Esophagus muscularis mucosa (tissue), 4 donors: ENCODE results near the gene NAA60. TPM values are rescaled to one million over a fixed set of nuclear protein-coding genes. Genes with fewer than 3 reads are reported as not detected.
"Not testable (repeated sequence)": the region's sequence is repeated elsewhere in the genome, so short reads cannot be mapped to it uniquely, and the experiment has no call there.

Source experiments
- DNase-seq: peaks from one replicate; pipeline ENCODE4 v3.0.0-alpha.2; 2017; ENCODE audit errors: extremely low spot score
- H3K27ac ChIP-seq, 4 donors: fragments of 200-600 bp; sonication (generic); replicated peaks in 1 of 4; 1 replicate in 3 of 4; 2 replicates in 1 of 4; pipeline ENCODE4 v1.5.1; 2016 to 2019; ENCODE audit warnings: mild to moderate bottlenecking in 1 of 4
- H3K27me3 ChIP-seq, 4 donors: fragments of 200-600 bp; sonication (generic); one replicate each; pipeline versions ENCODE4 v1.5.1 to v1.6.0; 2016 to 2019
- H3K36me3 ChIP-seq, 4 donors: fragments of 200-600 bp; sonication (generic); one replicate each; pipeline ENCODE4 v1.5.1; 2016 to 2019
- H3K4me1 ChIP-seq, 4 donors: fragments of 200-600 bp; sonication (generic); one replicate each; pipeline ENCODE4 v1.5.1; 2016 to 2019
- H3K4me3 ChIP-seq, 4 donors: fragments of 200-600 bp; sonication (generic); 1 replicate in 2 of 4; 2 replicates in 2 of 4; pipeline ENCODE4 v1.5.1; 2016 to 2019; ENCODE audit warnings: mild to moderate bottlenecking in 4 of 4, moderate library complexity in 1 of 4
- H3K9me3 ChIP-seq, 4 donors: fragments of 200-600 bp; sonication (generic); 1 replicate in 3 of 4; 2 replicates in 1 of 4; pipeline ENCODE4 v1.5.1; 2016 to 2019
- EP300 ChIP-seq: sonication (generic); formaldehyde crosslinking; IDR thresholded peaks from one replicate; pipeline ENCODE4 v1.6.1; 2017; ENCODE audit warnings: antibody characterized with exemption
- POLR2A ChIP-seq: fragments of 450-650 bp; IDR thresholded peaks from one replicate; pipeline ENCODE4 v1.6.1; 2017; ENCODE audit warnings: antibody characterized with exemption, moderate library complexity, mild to moderate bottlenecking, low read depth
- POLR2AphosphoS5 ChIP-seq, 2 donors: sonication (generic); formaldehyde crosslinking; IDR thresholded peaks; one replicate each; pipeline ENCODE4 v1.6.1; 2017; ENCODE audit warnings: antibody characterized with exemption in 2 of 2
- WGBS: methylation state at CpG from one replicate; pipeline ENCODE4 v1.1.5; 2018; 5-methylcytosine and 5-hydroxymethylcytosine counted together
- intact Hi-C: fragments of 100-400 bp; cut with DNase I; formaldehyde crosslinking; loops from one replicate; pipeline ENCODE4 v1.15.1; 2023
- total RNA-seq, 4 donors: library from RNA; depleted of rRNA; stranded (reverse); fragments of >200 nt; gene quantifications; one replicate each; pipeline versions ENCODE4 v1.1.0 to v1.2.1, GENCODE V29; 2016
- TF ChIP-seq, protein P1 (sequence below), 3 experiments: fragments of 200-600 bp in 2 of 3; fragments of 450-650 bp in 1 of 3; sonication (generic) in 2 of 3; IDR thresholded peaks; one replicate each; pipeline ENCODE4 v1.5.1; 2017 to 2019; ENCODE audit warnings: antibody characterized with exemption in 3 of 3, mild to moderate bottlenecking in 2 of 3, moderate library complexity in 1 of 3

Gene NAA60
- total RNA-seq, 4 donors from 2014 or later: 28.0 to 59.8 (median 47.8) TPM

DNA sequence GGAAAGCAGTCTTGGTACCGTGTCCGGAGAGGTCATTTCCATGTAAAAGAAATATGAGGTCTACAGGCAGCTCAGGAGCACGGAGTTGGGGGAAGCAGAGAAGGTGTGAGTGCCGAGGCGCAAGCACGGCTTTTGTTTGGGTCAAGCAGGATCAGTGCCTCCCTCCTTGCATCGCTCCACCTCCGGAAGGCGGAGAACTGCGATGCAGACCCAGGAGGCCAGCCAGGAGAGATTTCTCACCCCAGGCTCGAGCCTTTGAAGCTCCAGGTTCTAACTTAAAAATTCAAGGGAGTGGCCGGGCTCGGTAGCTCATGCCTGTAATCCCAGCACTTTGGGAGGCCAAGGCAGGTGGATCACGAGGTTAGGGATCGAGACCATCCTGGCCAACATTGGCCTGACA is 25.0 kb downstream of the NAA60 start:
- peaks cover 0 to 30% (median 20%) of the 10 kb centered on the region in 4 donors for H3K36me3 ChIP-seq
- H3K27ac ChIP-seq: no peak overlapping the region
- no peaks in the 10 kb centered on the region for H3K27me3 ChIP-seq
- DNase-seq: no peak
- H3K4me1 ChIP-seq: peaks cover 31 to 64% (median 59%) of the 10 kb centered on the region in 4 donors
- TF ChIP-seq, protein P1, sequence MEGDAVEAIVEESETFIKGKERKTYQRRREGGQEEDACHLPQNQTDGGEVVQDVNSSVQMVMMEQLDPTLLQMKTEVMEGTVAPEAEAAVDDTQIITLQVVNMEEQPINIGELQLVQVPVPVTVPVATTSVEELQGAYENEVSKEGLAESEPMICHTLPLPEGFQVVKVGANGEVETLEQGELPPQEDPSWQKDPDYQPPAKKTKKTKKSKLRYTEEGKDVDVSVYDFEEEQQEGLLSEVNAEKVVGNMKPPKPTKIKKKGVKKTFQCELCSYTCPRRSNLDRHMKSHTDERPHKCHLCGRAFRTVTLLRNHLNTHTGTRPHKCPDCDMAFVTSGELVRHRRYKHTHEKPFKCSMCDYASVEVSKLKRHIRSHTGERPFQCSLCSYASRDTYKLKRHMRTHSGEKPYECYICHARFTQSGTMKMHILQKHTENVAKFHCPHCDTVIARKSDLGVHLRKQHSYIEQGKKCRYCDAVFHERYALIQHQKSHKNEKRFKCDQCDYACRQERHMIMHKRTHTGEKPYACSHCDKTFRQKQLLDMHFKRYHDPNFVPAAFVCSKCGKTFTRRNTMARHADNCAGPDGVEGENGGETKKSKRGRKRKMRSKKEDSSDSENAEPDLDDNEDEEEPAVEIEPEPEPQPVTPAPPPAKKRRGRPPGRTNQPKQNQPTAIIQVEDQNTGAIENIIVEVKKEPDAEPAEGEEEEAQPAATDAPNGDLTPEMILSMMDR (IDR thresholded peaks at IDR 0.05): no peak
- TF ChIP-seq EP300: no peak
- TF ChIP-seq POLR2A: no peak
- TF ChIP-seq POLR2AphosphoS5 (IDR thresholded peaks at IDR 0.05): no peak
- intact Hi-C loops: no loop called here
- 65% methylated on average over 15 of the region's 15 CpGs for WGBS
- H3K9me3 ChIP-seq: no peaks in the 10 kb centered on the region
- H3K4me3 ChIP-seq: no peak overlapping the region

DNA sequence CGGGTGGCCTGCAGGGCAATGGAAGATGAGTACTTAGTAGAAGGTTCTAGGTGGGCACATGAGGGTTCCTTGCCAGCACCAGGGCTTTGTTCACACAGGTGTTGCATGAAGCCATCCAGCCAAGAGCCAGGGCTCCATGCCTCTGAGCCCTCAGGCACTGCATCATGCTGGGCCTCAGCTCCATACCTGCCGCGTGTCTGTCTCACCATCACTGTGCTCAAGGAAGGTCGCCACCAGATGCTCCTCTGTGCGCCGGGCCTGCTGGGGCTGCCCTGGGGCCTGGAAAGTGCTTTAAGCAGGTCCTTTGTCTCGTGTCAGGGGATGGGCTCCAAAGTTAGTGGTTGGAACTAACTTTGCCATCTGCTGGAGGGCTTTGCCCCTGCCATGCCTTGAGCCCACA is 26.3 kb downstream of the NAA60 start:
- DNase-seq: no peak
- Histone ChIP-seq H3K27ac (no peak overlapping the region), H3K4me3 (no peak overlapping the region), H3K27me3 (no peaks in the 10 kb centered on the region), H3K9me3 (no peaks in the 10 kb centered on the region), H3K4me1 (peaks cover 23 to 63% (median 54%) of the 10 kb centered on the region in 4 donors), H3K36me3 (peaks cover 0 to 30% (median 20%) of the 10 kb centered on the region in 4 donors)
- intact Hi-C loops: no loop called here
- no peak for TF ChIP-seq POLR2AphosphoS5 (IDR thresholded peaks at IDR 0.05)
- no peak for TF ChIP-seq EP300
- WGBS: 96% methylated on average over 5 of the region's 7 CpGs

DNA sequence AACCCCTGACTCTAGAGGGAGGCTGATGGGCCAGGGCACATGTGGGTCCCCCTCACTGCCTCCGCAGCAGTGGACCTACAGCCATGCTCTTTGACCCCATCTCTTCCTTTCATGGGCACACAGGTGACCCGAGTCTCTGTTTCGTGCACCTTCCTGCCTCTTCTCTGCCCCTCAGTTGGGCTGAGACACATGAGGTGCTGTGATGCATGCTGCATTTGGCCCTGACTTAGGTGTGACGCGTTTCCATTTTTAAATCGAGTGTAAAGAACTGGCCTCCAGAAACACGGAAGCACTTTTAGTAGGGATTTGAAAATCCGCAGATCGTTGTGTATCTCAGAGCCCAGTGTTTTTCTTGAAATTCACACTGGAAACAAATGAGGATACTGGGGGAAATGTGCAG is 27.2 kb downstream of the NAA60 start:
- H3K4me3 ChIP-seq: no peak overlapping the region
- peaks cover 23 to 61% (median 54%) of the 10 kb centered on the region in 4 donors for H3K4me1 ChIP-seq
- H3K27me3 ChIP-seq: no peaks in the 10 kb centered on the region
- no peak for DNase-seq
- TF ChIP-seq EP300: no peak
- intact Hi-C loops: no loop called here
- no peaks in the 10 kb centered on the region for H3K9me3 ChIP-seq
- H3K27ac ChIP-seq: no peak overlapping the region
- peaks cover 0 to 25% (median 17%) of the 10 kb centered on the region in 4 donors for H3K36me3 ChIP-seq
- WGBS: 89% methylated on average over 9 of the region's 9 CpGs

DNA sequence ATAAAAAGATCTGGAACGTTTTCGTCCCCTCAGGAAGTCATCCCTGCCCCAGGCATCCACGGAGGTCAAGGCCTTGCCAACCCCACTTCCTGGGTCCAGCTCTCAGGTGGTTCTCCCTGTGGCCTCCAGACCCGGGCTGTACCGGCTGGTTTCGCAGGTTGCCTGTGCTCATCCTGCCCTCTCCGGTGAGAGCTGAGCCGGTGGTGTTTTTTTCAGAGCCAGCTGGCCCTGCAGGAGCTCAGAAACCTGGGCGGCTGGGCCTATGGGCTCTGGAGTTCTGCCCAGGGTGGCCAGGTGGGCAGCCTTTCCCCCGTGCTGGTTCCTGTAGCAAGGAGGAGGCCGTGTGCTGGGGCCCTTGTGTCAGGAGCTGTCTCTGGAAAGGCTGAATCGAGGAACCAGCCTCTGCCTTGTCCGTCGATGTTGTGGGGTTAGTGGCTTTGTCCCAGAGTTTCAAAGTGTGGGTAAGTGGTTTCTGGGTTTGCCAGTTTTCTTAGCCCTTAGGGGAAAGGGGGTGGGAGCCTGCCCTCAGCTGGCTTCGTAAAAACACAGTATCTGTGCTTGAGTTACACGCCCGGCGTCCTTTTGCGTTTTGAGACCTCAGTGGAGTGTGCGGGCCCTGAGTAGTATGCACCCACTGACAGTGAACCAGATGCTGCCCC is 28.2 kb downstream of the NAA60 start:
- TF ChIP-seq POLR2AphosphoS5 (IDR thresholded peaks at IDR 0.05): no peak
- no peak for TF ChIP-seq POLR2A
- TF ChIP-seq EP300: no peak
- Histone ChIP-seq H3K27ac (no peak overlapping the region), H3K4me3 (no peak overlapping the region), H3K36me3 (peaks cover 0 to 20% (median 15%) of the 10 kb centered on the region in 4 donors), H3K27me3 (no peaks in the 10 kb centered on the region), H3K9me3 (no peaks in the 10 kb centered on the region), H3K4me1 (peaks cover 20 to 60% (median 50%) of the 10 kb centered on the region in 4 donors)
- DNase-seq: no peak
- 88% methylated on average over 20 of the region's 20 CpGs for WGBS
- intact Hi-C loops: no loop called here

DNA sequence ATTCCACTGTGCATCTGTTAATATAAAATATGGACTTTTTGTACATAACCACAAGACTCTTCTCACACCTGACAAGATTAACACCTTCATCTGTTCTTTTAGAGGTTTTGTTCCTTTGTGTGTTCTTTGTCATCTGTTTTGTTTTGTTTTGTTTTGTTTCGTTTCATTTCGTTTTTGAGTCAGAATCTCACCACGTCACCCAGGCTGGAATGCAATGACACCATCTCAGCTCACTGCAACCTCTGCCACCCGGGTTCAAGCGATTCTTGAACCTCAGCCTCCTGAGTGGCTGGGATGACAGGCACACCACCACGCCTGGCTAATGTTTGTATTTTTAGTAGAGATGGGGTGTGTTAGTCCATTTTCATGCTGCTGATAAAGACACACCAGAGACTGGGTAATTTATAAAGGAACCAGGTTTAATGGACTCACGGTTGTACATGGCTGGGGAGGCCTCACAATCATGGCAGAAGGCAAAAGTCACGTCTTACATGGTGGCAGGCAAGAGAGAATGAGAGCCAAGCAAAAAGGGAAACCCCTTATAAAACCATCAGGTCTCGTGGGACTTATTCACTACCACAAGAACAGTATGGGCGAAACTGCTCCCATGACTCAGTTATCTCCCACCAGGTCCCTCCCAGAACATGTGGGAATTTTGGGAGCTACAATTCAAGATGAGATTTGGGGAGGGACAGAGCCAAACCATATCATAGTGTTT is 29.6 kb downstream of the NAA60 start:
- Histone ChIP-seq H3K27me3 (no peaks in the 10 kb centered on the region), H3K4me3 (no peak overlapping the region), H3K27ac (no peak overlapping the region), H3K36me3 (peaks cover 0 to 20% (median 15%) of the 10 kb centered on the region in 4 donors), H3K4me1 (peaks cover 11 to 47% (median 36%) of the 10 kb centered on the region in 4 donors), H3K9me3 (no peaks in the 10 kb centered on the region)
- 82% methylated on average over 10 of the region's 10 CpGs for WGBS
- DNase-seq: no peak
- TF ChIP-seq, protein P1 (IDR thresholded peaks at IDR 0.05): no peak
- TF ChIP-seq EP300: no peak
- no peak for TF ChIP-seq POLR2AphosphoS5 (IDR thresholded peaks at IDR 0.05)
- TF ChIP-seq POLR2A: no peak
- intact Hi-C loops: no loop called here

DNA sequence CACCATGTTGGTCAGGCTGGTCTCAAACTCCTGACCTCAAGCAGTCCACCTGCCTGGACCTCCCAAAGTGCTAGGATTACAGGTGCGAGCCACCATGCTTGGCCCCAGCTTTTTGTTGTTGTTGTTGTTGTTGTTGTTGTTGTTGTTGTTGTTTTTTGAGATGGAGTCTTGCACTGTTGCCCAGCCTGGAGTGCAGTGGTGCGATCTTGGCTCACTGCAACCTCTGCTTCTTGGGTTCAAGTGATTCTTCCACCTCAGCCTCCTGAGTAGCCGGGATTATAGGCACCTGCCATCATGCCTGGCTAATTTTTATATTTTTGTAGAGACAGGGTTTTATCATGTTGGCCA is 30.1 kb downstream of the NAA60 start:
- Histone ChIP-seq H3K4me1 (peaks cover 5 to 45% (median 31%) of the 10 kb centered on the region in 4 donors), H3K36me3 (peaks cover 0 to 23% (median 18%) of the 10 kb centered on the region in 4 donors)
- WGBS: 78% methylated on average over 3 of the region's 3 CpGs
- intact Hi-C loops, DNase-seq, H3K9me3 ChIP-seq, H3K4me3 ChIP-seq, H3K27me3 ChIP-seq, H3K27ac ChIP-seq: not testable (repeated sequence)
